ENCODE data around the gene MINDY4. TPM values are rescaled to one million over a fixed set of nuclear protein-coding genes. Genes with fewer than 3 reads are reported as not detected.

Gene MINDY4
- total and polyA plus RNA-seq, 2 of the 4 experiments (the other 2 are of a cell fraction), result 1.8 to 3.6 TPM

DNA sequence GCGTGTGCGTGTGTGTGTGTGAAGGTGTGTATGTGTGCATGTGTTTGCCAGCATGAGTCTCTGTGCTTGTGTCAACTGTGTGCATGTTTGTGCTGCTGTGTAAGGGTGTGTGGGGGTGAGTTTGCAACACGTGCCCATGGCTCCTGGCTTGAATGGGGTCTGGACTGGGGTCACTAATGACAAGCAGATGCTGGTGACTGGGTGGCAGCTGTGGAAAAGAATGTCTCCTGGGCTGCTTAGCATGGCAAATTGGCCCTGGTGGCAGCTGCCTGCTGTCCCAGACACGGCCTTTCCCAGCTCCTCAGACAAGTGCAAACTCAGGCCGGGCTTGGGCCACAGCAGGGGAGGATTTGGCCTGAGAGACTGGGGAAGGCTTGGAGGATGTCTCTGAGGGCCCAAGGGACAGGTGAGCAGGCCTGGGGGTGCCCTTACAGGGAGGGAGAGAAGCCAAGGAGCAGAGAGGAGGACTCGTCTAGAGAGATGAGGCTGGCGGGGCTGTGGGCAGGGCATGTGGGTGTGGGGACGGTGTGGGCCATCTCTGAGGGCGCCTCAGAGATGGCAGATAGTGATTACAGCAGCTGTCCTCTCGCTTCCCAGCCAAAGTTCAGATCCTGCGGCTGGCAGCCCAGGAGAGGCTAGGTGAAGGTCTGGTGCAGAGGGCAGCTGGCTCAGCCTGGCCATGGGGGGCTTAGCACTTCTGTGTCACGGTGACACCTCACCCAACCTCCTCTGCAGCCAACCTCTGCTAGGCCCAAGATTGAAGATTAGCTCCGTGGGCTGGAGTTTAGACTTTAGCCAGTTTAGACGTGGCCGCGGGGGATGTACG is 142.0 kb downstream of the MINDY4 start:
- no peak overlapping the region for H2BK15ac ChIP-seq (ENCODE audit: low read depth, low read length)
- no peak overlapping the region; the same call in 1 of the 2 replicates for H3K4ac ChIP-seq (ENCODE audit: low read depth, low read length)
- H2BK20ac ChIP-seq (ENCODE audit: low read depth, low read length), result no peak overlapping the region
- no peak overlapping the region for H3K27ac ChIP-seq (ENCODE audit: insufficient read depth, low read length)
- no peaks in the 10 kb centered on the region for H3K79me1 ChIP-seq (ENCODE audit: low read depth in 1 of 2, low read length in 2 of 2)
- no peak overlapping the region for H2BK5ac ChIP-seq (ENCODE audit: low read depth, low read length, poor library complexity, severe bottlenecking)
- DNase-seq (no peak), ATAC-seq (ENCODE audit: low read depth) (no peak)
- in situ Hi-C loops (cut with MboI; ENCODE audit: low sequenced_read_pairs) (no loop called here), dilution Hi-C loops (cut with HindIII; ENCODE audit: low sequenced_read_pairs, unreplicated experiment) (no loop called here), intact Hi-C loops (cut with micrococcal nuclease) (no loop called here)
- H3K4me3 ChIP-seq (ENCODE audit: insufficient read depth, low read depth, low read length), result no peak overlapping the region
- H3K9me1 ChIP-seq (ENCODE audit: insufficient read depth, low read length), result peaks cover 4% of the 10 kb centered on the region; the same call in 1 of the 2 replicates
- WGBS, 2 experiments (ENCODE audit: extremely low coverage in 2 of 2, insufficient read length in 1 of 2), result 87% methylated on average over 8 of the region's 17 CpGs; no CpG with 5 or more reads in 1 of the 2 experiments
- no peak overlapping the region for H2AFZ ChIP-seq (replicated peaks; ENCODE audit: low read length, poor library complexity)
- no peak overlapping the region for H3K14ac ChIP-seq (replicated peaks; ENCODE audit: low read depth, low read length)
- H3K36me3 ChIP-seq (ENCODE audit: control insufficient read depth, insufficient read depth, low read length), result no peaks in the 10 kb centered on the region
- ChIA-PET CTCF (interaction anchor here (1.5 kb wide), 1 partner anchor 26 kb away, joined by 6 read pairs; no protein-coding TSS in a partner anchor), POLR2A (ENCODE audit: unreplicated experiment) (no interaction called here)
- H3K4me1 ChIP-seq (ENCODE audit: control insufficient read depth, insufficient read depth, low read length), result 0 out of 2 replicates have a peak, but pooled peaks cover 2% of the 10 kb centered on the region
- no peak overlapping the region for H2BK120ac ChIP-seq (ENCODE audit: low read depth, low read length)
- TF ChIP-seq ELK1 (IDR thresholded peaks at IDR 0.05; ENCODE audit: borderline replicate concordance, low read depth, low read length) (no peak), POLR2A (IDR thresholded peaks at IDR 0.05; ENCODE audit: low read depth, low read length) (no peak), MAFK (IDR thresholded peaks at IDR 0.05; ENCODE audit: low read depth, low read length) (no peak), RAD21 (IDR thresholded peaks at IDR 0.05; ENCODE audit: low read length) (no peak), NFE2L2 (IDR thresholded peaks at IDR 0.05; ENCODE audit: low read depth, low read length) (no peak), CHD1 (IDR thresholded peaks at IDR 0.05; ENCODE audit: low read depth, low read length) (no peak), BHLHE40 (IDR thresholded peaks at IDR 0.05; ENCODE audit: low read depth, low read length) (no peak), FOS (IDR thresholded peaks at IDR 0.05; ENCODE audit: low read depth, low read length) (no peak), MAZ (IDR thresholded peaks at IDR 0.05; ENCODE audit: borderline replicate concordance, low read depth, low read length) (no peak), SMC3 (IDR thresholded peaks at IDR 0.05; ENCODE audit: low read depth, low read length) (no peak)
- TF ChIP-seq, protein P1, sequence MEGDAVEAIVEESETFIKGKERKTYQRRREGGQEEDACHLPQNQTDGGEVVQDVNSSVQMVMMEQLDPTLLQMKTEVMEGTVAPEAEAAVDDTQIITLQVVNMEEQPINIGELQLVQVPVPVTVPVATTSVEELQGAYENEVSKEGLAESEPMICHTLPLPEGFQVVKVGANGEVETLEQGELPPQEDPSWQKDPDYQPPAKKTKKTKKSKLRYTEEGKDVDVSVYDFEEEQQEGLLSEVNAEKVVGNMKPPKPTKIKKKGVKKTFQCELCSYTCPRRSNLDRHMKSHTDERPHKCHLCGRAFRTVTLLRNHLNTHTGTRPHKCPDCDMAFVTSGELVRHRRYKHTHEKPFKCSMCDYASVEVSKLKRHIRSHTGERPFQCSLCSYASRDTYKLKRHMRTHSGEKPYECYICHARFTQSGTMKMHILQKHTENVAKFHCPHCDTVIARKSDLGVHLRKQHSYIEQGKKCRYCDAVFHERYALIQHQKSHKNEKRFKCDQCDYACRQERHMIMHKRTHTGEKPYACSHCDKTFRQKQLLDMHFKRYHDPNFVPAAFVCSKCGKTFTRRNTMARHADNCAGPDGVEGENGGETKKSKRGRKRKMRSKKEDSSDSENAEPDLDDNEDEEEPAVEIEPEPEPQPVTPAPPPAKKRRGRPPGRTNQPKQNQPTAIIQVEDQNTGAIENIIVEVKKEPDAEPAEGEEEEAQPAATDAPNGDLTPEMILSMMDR (conservative IDR thresholded peaks at IDR 0.05; ENCODE audit: low read depth, low read length), result no peak
- TF ChIP-seq, protein P2, sequence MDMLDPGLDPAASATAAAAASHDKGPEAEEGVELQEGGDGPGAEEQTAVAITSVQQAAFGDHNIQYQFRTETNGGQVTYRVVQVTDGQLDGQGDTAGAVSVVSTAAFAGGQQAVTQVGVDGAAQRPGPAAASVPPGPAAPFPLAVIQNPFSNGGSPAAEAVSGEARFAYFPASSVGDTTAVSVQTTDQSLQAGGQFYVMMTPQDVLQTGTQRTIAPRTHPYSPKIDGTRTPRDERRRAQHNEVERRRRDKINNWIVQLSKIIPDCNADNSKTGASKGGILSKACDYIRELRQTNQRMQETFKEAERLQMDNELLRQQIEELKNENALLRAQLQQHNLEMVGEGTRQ (IDR thresholded peaks at IDR 0.05; ENCODE audit: low read depth, low read length), result no peak
- H4K91ac ChIP-seq (ENCODE audit: insufficient read depth, low read depth, low read length), result no peak overlapping the region
- H3K56ac ChIP-seq (ENCODE audit: extremely low read depth, insufficient read depth, low read length), result no peak overlapping the region
- H3K9me3 ChIP-seq (ENCODE audit: control insufficient read depth, insufficient read depth, low read length), result no peaks in the 10 kb centered on the region
- H4K20me1 ChIP-seq (ENCODE audit: insufficient read depth, low read length), result no peaks in the 10 kb centered on the region
- BruUV-seq (replicated peaks), result no TSS peak
- H3K4me2 ChIP-seq (ENCODE audit: low read depth, low read length), result no peak overlapping the region
- no peak overlapping the region for H4K8ac ChIP-seq (ENCODE audit: low read depth in 2 of 2, low read length in 2 of 2)
- no peak overlapping the region for H4K5ac ChIP-seq (ENCODE audit: low read depth, low read length)
- no peak overlapping the region for H2AK9ac ChIP-seq (replicated peaks; ENCODE audit: low read depth, low read length, poor library complexity)
- no peak overlapping the region for H3K18ac ChIP-seq (ENCODE audit: low read depth, low read length)
- H3K23ac ChIP-seq (ENCODE audit: low read depth, low read length), result peak overlapping the region; percentile 42; the same call in 1 of the 2 replicates
- H3K27me3 ChIP-seq (ENCODE audit: control insufficient read depth, insufficient read depth, low read length), result peaks cover 3% of the 10 kb centered on the region; the same call in 1 of the 2 replicates
- H2AK5ac ChIP-seq (ENCODE audit: low read depth, low read length), result no peak overlapping the region
- no peak overlapping the region for H3K9ac ChIP-seq (ENCODE audit: low read depth, low read length)

Data from IMR-90 (cell line).